Astrocyte of the spinal cord (primary cell): ENCODE measurements around the gene ALDOC.

Source experiments
- DNase-seq: peaks from one replicate; pipeline ENCODE4 v3.0.0; 2011; ENCODE audit warnings: low read depth, low spot score
- H3K4me3 ChIP-seq: 2 replicates; pipeline ENCODE4 v1.5.1; 2011; ENCODE audit warnings: low read depth, mild to moderate bottlenecking, low read length, moderate library complexity
- CTCF ChIP-seq: IDR thresholded peaks from 2 replicates; pipeline ENCODE4 v1.5.1; 2012; ENCODE audit warnings: low read depth, mild to moderate bottlenecking, low read length, inconsistent platforms
- in situ Hi-C: cut with HindIII; loops from 2 replicates; pipeline ENCODE4 v1.10.0; 2017; ENCODE audit warnings: low sequenced_read_pairs

The ALDOC gene

GRCh38 chr17:28576758-28577465 is at the start of gene ALDOC:
ALDOC (minus strand) TSS chr17:28576895; CDS start chr17:28575532, 1,363 bp downstream.
- peak within 1 kb of the TSS; percentile 31 for H3K4me3 ChIP-seq
- in situ Hi-C loops, result no loop called here
- DNase-seq, result peak; percentile 91
- TF ChIP-seq CTCF, result no peak

DNA sequence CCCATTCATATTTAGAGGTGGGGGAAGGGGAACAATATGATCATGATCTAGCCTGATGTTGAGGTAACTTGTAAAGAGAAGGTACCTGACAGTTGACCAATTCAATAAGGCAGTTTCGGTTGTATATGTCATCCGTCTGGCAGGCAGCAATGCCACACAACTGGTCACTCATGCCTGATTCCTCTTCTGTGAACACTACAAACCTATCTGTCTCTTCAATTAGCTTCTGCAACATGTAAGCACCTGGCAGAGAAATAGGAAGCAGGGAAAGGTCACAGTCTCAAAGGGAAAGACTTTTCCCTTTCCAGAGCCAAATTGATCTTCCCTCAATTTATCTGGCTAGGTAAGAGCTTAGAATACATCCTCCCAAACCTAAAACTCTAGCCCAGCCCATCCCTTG is 47.5 kb upstream of the ALDOC start:
- TF ChIP-seq CTCF, result no peak
- no peak overlapping the region for H3K4me3 ChIP-seq
- in situ Hi-C loops, result no loop called here
- no peak for DNase-seq

- no peak overlapping the region for H3K4me3 ChIP-seq
- no peak for DNase-seq
- in situ Hi-C loops, result no loop called here
Measured at GRCh38 chr17:28623696-28624095, 47.0 kb upstream of the ALDOC start.

DNA sequence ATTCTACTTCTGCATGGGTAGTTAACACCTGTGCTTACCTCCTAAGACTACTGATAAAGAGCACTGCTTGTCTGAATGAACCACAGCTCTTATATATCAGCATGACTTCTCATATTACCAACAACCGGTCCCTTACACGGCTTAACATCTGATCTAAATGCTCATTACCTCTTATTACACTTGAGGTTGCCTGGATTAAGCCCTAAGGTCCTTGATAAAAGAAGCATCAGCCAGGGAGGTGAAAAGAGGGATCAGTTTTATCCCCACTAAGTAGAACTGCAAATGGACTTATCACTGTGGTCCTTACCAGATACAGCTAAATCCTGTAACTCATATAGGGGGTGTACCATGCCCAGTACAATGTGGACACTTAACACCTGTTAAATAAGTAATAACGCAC is 45.5 kb upstream of the ALDOC start:
- no peak for TF ChIP-seq CTCF
- H3K4me3 ChIP-seq, result no peak overlapping the region
- DNase-seq, result no peak
- in situ Hi-C loops, result no loop called here

More at GRCh38 chr17:28623696-28624095, 47.0 kb upstream of the ALDOC start:
- TF ChIP-seq CTCF, result no peak

DNA sequence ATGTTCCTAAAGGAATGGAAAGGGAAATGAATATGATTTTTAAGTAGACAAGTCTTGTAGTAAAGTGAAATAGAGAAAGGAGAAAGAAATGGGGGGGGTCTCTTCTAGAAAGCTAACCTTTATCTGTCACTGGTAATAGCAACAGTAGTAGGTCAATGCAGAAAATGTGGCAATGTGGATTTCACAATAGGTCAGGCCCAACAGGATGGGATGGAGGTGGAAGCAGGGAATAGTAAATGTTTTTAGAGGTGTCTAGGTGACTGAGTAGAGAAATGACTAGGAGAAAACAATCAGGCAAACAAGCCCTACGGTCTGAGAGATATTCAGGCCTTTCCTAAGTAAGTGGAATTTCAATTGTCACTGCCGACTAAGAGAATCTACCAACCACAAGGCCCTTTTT is 43.3 kb upstream of the ALDOC start:
- TF ChIP-seq CTCF, result no peak
- no peak for DNase-seq
- no peak overlapping the region for H3K4me3 ChIP-seq
- in situ Hi-C loops, result no loop called here

DNA sequence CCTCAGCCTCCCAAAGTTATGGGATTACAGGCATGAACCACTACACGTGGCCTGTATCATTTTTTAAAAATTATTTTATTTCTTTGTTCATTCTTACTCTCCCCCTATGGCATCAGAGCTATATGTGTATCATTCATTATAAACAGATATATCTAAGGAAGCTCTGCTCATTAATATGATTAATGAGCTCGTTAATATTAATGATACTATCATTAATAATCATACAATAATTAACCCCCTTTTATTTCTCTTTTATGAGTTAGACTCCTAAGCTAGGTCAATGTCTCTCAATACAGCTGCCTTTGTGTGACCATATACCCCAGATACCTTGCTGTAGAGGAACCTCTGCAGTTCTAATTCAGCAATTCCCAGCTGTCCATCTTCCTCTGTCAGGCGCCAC is 41.8 kb upstream of the ALDOC start:
- DNase-seq, result no peak
- no peak for TF ChIP-seq CTCF
- in situ Hi-C loops, result no loop called here
- H3K4me3 ChIP-seq, result no peak overlapping the region

- H3K4me3 ChIP-seq, result no peak overlapping the region
- DNase-seq, result no peak
- in situ Hi-C loops, result no loop called here
- TF ChIP-seq CTCF, result no peak
Measured at GRCh38 chr17:28616281-28616680, 39.6 kb upstream of the ALDOC start.
